HepG2 (cell line): ENCODE measurements around the gene CAMKMT.

Source experiments
- CHCHD3 ChIP-seq: sonication (generic); formaldehyde crosslinking; IDR thresholded peaks from 2 replicates; pipeline ENCODE4 v1.8.0; 2022; ENCODE audit warnings: mild to moderate bottlenecking, missing genetic modification reagents, moderate library complexity
- KDM5B ChIP-seq: sonication (generic); formaldehyde crosslinking; IDR thresholded peaks from 2 replicates; pipeline ENCODE4 v1.4.0; 2020; ENCODE audit warnings: missing genetic modification reagents, mild to moderate bottlenecking, borderline replicate concordance
- MXI1 ChIP-seq: IDR thresholded peaks from 3 replicates; pipeline ENCODE4 v1.6.1; 2012; ENCODE audit warnings: low read depth, low read length, inconsistent platforms, borderline replicate concordance
- REST ChIP-seq, 2 experiments: IDR thresholded peaks; 2 replicates each; pipeline ENCODE4 v1.6.1; 2011 to 2012; ENCODE audit warnings: low read length in 2 of 2, borderline replicate concordance in 1 of 2, low read depth in 1 of 2, mild to moderate bottlenecking in 1 of 2, moderate library complexity in 1 of 2
- ZNF138 ChIP-seq: sonication (generic); formaldehyde crosslinking; IDR thresholded peaks from 2 replicates; pipeline ENCODE4 v1.5.0; 2020; ENCODE audit warnings: mild to moderate bottlenecking, low read depth, missing genetic modification reagents
- ZNF83 ChIP-seq: sonication (generic); formaldehyde crosslinking; IDR thresholded peaks from 2 replicates; pipeline ENCODE4 v1.4.0; 2020; ENCODE audit warnings: missing genetic modification reagents, mild to moderate bottlenecking, borderline replicate concordance
- TF ChIP-seq, protein P1 (sequence below): sonication (generic); formaldehyde crosslinking; IDR thresholded peaks from 2 replicates; pipeline ENCODE4 v1.5.0; 2020; ENCODE audit warnings: mild to moderate bottlenecking, missing genetic modification reagents, moderate library complexity
- TF ChIP-seq, protein P2 (sequence below): sonication (generic); formaldehyde crosslinking; IDR thresholded peaks from 2 replicates; pipeline ENCODE4 v1.4.0; 2020; ENCODE audit warnings: missing genetic modification reagents

GRCh38 chr2:44450806-44451205 is 89.1 kb downstream of the CAMKMT start:
- TF ChIP-seq, protein P1, sequence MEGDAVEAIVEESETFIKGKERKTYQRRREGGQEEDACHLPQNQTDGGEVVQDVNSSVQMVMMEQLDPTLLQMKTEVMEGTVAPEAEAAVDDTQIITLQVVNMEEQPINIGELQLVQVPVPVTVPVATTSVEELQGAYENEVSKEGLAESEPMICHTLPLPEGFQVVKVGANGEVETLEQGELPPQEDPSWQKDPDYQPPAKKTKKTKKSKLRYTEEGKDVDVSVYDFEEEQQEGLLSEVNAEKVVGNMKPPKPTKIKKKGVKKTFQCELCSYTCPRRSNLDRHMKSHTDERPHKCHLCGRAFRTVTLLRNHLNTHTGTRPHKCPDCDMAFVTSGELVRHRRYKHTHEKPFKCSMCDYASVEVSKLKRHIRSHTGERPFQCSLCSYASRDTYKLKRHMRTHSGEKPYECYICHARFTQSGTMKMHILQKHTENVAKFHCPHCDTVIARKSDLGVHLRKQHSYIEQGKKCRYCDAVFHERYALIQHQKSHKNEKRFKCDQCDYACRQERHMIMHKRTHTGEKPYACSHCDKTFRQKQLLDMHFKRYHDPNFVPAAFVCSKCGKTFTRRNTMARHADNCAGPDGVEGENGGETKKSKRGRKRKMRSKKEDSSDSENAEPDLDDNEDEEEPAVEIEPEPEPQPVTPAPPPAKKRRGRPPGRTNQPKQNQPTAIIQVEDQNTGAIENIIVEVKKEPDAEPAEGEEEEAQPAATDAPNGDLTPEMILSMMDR (CRISPR knock-in tag), result no peak
- TF ChIP-seq ZNF83 (CRISPR knock-in tag) (no peak), CHCHD3 (CRISPR knock-in tag) (no peak), MXI1 (no peak), KDM5B (CRISPR knock-in tag) (no peak), REST (IDR thresholded peaks at IDR 0.05; ENCODE audit: borderline replicate concordance in 1 of 2, low read depth in 1 of 2, low read length in 2 of 2) (no peak), ZNF138 (no peak)
- TF ChIP-seq, protein P2, sequence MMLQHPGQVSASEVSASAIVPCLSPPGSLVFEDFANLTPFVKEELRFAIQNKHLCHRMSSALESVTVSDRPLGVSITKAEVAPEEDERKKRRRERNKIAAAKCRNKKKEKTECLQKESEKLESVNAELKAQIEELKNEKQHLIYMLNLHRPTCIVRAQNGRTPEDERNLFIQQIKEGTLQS (CRISPR knock-in tag), result no peak
